Left ventricle myocardium inferior (tissue), 1 donor: ENCODE data around the gene PXDN. TPM values are rescaled to one million over a fixed set of nuclear protein-coding genes. Genes with fewer than 3 reads are reported as not detected.
"Not testable (repeated sequence)": the region's sequence is repeated elsewhere in the genome, so short reads cannot be mapped to it uniquely, and the experiment has no call there.

Source experiments
- DNase-seq: peaks from one replicate; pipeline ENCODE4 v3.0.0-alpha.2; 2020
- H3K27ac ChIP-seq: fragments of 200-600 bp; replicated peaks from 2 replicates; pipeline ENCODE4 v1.8.0; 2021
- H3K27me3 ChIP-seq: fragments of 200-600 bp; 2 replicates; pipeline ENCODE4 v1.8.0; 2021; ENCODE audit warnings: low read depth
- H3K36me3 ChIP-seq: fragments of 200-600 bp; 2 replicates; pipeline ENCODE4 v1.8.0; 2021
- H3K4me1 ChIP-seq: fragments of 200-600 bp; 2 replicates; pipeline ENCODE4 v1.8.0; 2021
- H3K4me3 ChIP-seq: fragments of 200-600 bp; 2 replicates; pipeline ENCODE4 v1.8.0; 2021; ENCODE audit warnings: mild to moderate bottlenecking, moderate library complexity
- H3K9me3 ChIP-seq: fragments of 200-600 bp; replicated peaks from 2 replicates; pipeline ENCODE4 v1.8.0; 2021
- CTCF ChIP-seq: fragments of 200-600 bp; IDR thresholded peaks from 2 replicates; pipeline ENCODE4 v1.8.0; 2021; ENCODE audit warnings: antibody characterized with exemption, mild to moderate bottlenecking, borderline replicate concordance
- intact Hi-C: fragments of 100-400 bp; cut with micrococcal nuclease; formaldehyde crosslinking; loops from one replicate; pipeline ENCODE4 v1.11.0; 2022
- total RNA-seq: library from RNA; stranded (reverse); fragmentation: NEBNext Ultra II Directional; extraction: Animal tissue kit (Norgen Biotek cat#: 25700); gene quantifications from one replicate; pipeline ENCODE4 v1.2.1, GENCODE V29; 2021
- donor health status: DM: no; HTN: yes; CAD: no; lungs with severe emphysema.

Gene PXDN
- total RNA-seq, 1 donor from 2014 or later = 15.7 TPM

GRCh38 chr2:1758774-1759610 is 14.7 kb upstream of the PXDN start:
- Histone ChIP-seq H3K27me3 (peaks cover 20% of the 10 kb centered on the region), H3K36me3 (no peaks in the 10 kb centered on the region), H3K9me3 (no peaks in the 10 kb centered on the region), H3K4me3 (no peak overlapping the region), H3K4me1 (peaks cover 9% of the 10 kb centered on the region), H3K27ac (no peak overlapping the region)
- no peak for DNase-seq
- intact Hi-C loops = no loop called here
- TF ChIP-seq CTCF = no peak

- Histone ChIP-seq H3K27me3 (peaks cover 27% of the 10 kb centered on the region), H3K4me1 (peaks cover 9% of the 10 kb centered on the region), H3K36me3 (no peaks in the 10 kb centered on the region), H3K9me3 (no peaks in the 10 kb centered on the region), H3K4me3 (no peak overlapping the region), H3K27ac (no peak overlapping the region)
- DNase-seq = no peak
- no peak for TF ChIP-seq CTCF
- intact Hi-C loops = no loop called here
These were observed 13.9 kb upstream of the PXDN start for GRCh38 chr2:1758171-1758570.

GRCh38 chr2:1757567-1757966 is 13.3 kb upstream of the PXDN start:
- Histone ChIP-seq H3K36me3 (no peaks in the 10 kb centered on the region), H3K4me3 (no peak overlapping the region), H3K9me3 (no peaks in the 10 kb centered on the region), H3K27ac (no peak overlapping the region), H3K4me1 (peaks cover 9% of the 10 kb centered on the region), H3K27me3 (peaks cover 34% of the 10 kb centered on the region)
- no peak for DNase-seq
- no peak for TF ChIP-seq CTCF
- intact Hi-C loops = no loop called here

- H3K4me1 ChIP-seq, H3K27ac ChIP-seq, DNase-seq, H3K4me3 ChIP-seq, intact Hi-C loops, H3K9me3 ChIP-seq, H3K36me3 ChIP-seq: not testable (repeated sequence)
- H3K27me3 ChIP-seq = peaks cover 38% of the 10 kb centered on the region
These were observed 12.8 kb upstream of the PXDN start for GRCh38 chr2:1757146-1757545.

- no peak overlapping the region for H3K27ac ChIP-seq
- TF ChIP-seq CTCF = no peak
These were observed 12.1 kb upstream of the PXDN start for GRCh38 chr2:1756456-1756855.

GRCh38 chr2:1755436-1756191 is 11.3 kb upstream of the PXDN start:
- intact Hi-C loops = no loop called here
- no peaks in the 10 kb centered on the region for H3K9me3 ChIP-seq
- no peak overlapping the region for H3K27ac ChIP-seq
- H3K4me1 ChIP-seq = peaks cover 9% of the 10 kb centered on the region
- no peak overlapping the region for H3K4me3 ChIP-seq
- DNase-seq = no peak
- no peak for TF ChIP-seq CTCF
- peaks cover 49% of the 10 kb centered on the region for H3K27me3 ChIP-seq
- no peaks in the 10 kb centered on the region for H3K36me3 ChIP-seq

More at GRCh38 chr2:1756456-1756855, 12.1 kb upstream of the PXDN start:
- H3K36me3 ChIP-seq = no peaks in the 10 kb centered on the region
- peaks cover 45% of the 10 kb centered on the region for H3K27me3 ChIP-seq
- no peak for DNase-seq
- H3K4me1 ChIP-seq = peaks cover 9% of the 10 kb centered on the region
- no peak overlapping the region for H3K4me3 ChIP-seq
- intact Hi-C loops = no loop called here
- no peaks in the 10 kb centered on the region for H3K9me3 ChIP-seq
